Keratinocyte (primary cell): ENCODE results near the gene PPP1R16B. TPM values are rescaled to one million over a fixed set of nuclear protein-coding genes. Genes with fewer than 3 reads are reported as not detected.

Experiments used
- DNase-seq: peaks from one replicate; pipeline ENCODE4 v3.0.0-alpha.2; 2011; ENCODE audit warnings: low read depth, missing footprints, low spot score
- FAIRE-seq: peaks from 2 replicates; lab custom pipeline; 2011; peaks lifted over from hg19 to GRCh38; lab: Jason Lieb, UNC
- H2AFZ ChIP-seq: 2 replicates; pipeline ENCODE4 v1.6.0; 2012; ENCODE audit warnings: low read length, control low read depth, inconsistent platforms; ENCODE audit not compliant: control insufficient read depth
- H3K27ac ChIP-seq: 2 replicates; pipeline ENCODE4 v1.5.1; 2011; ENCODE audit warnings: low read length; ENCODE audit not compliant: control insufficient read depth, insufficient read depth
- H3K27me3 ChIP-seq: 3 replicates; pipeline ENCODE4 v1.6.0; 2011; ENCODE audit warnings: low read length; ENCODE audit not compliant: control insufficient read depth, insufficient read depth; ENCODE audit errors: extremely low read depth
- H3K36me3 ChIP-seq, 2 experiments: 2 replicates in 1 of 2; 3 replicates in 1 of 2; pipeline ENCODE4 v1.5.1; 2011; ENCODE audit warnings: low read length in 2 of 2, mild to moderate bottlenecking in 1 of 2; ENCODE audit not compliant: control insufficient read depth in 2 of 2, insufficient read depth in 2 of 2; ENCODE audit errors: extremely low read depth in 1 of 2
- H3K4me1 ChIP-seq: 3 replicates; pipeline ENCODE4 v1.5.1; 2011; ENCODE audit warnings: low read length; ENCODE audit not compliant: control insufficient read depth, insufficient read depth; ENCODE audit errors: extremely low read depth
- H3K4me2 ChIP-seq: 3 replicates; pipeline ENCODE4 v1.6.0; 2011; ENCODE audit warnings: low read depth, low read length; ENCODE audit not compliant: control insufficient read depth, insufficient read depth; ENCODE audit errors: extremely low read depth
- H3K4me3 ChIP-seq, 3 experiments: fragments of 200-600 bp in 1 of 3; sonication (generic) in 1 of 3; 2 replicates in 2 of 3; 3 replicates in 1 of 3; pipeline ENCODE4 v1.5.1; 2011 to 2016; ENCODE audit warnings: low read length in 3 of 3, mild to moderate bottlenecking in 3 of 3, control low read depth in 2 of 3, inconsistent platforms in 1 of 3, low read depth in 1 of 3, mixed read lengths in 1 of 3, mixed run types in 1 of 3, moderate library complexity in 1 of 3; ENCODE audit not compliant: control insufficient read depth in 2 of 3, insufficient read depth in 2 of 3; ENCODE audit errors: extremely low read depth in 1 of 3
- H3K79me2 ChIP-seq: 2 replicates; pipeline ENCODE4 v1.6.0; 2012; ENCODE audit warnings: low read length; ENCODE audit not compliant: control insufficient read depth, insufficient read depth
- H3K9ac ChIP-seq: 3 replicates; pipeline ENCODE4 v1.6.0; 2011; ENCODE audit warnings: low read length; ENCODE audit not compliant: control insufficient read depth, insufficient read depth; ENCODE audit errors: extremely low read depth
- H3K9me1 ChIP-seq: 3 replicates; pipeline ENCODE4 v1.6.0; 2011; ENCODE audit warnings: low read length; ENCODE audit not compliant: control insufficient read depth, insufficient read depth; ENCODE audit errors: extremely low read depth
- H3K9me3 ChIP-seq: 2 replicates; pipeline ENCODE4 v1.5.1; 2012; ENCODE audit warnings: low read depth, low read length; ENCODE audit not compliant: control insufficient read depth
- H4K20me1 ChIP-seq: 3 replicates; pipeline ENCODE4 v1.6.0; 2011; ENCODE audit warnings: low read length; ENCODE audit not compliant: control insufficient read depth, insufficient read depth; ENCODE audit errors: extremely low read depth
- EZH2 ChIP-seq: IDR thresholded peaks from one replicate; pipeline ENCODE4 v1.6.1; 2012; ENCODE audit warnings: inconsistent platforms, mild to moderate bottlenecking, low read length, moderate library complexity
- dilution Hi-C: fragments of 300-500 bp; cut with MboI; formaldehyde crosslinking; loops from one replicate; pipeline ENCODE4 v1.7.0; 2020; ENCODE audit warnings: low sequenced_read_pairs; ENCODE audit not compliant: extremely low pct_ligation_motif_present
- polyA plus RNA-seq, 5 experiments: library from polyadenylated mRNA; depleted of rRNA in 3 of 5; stranded (reverse) in 3 of 5; stranded (forward) in 1 of 5; unstranded in 1 of 5; fragments of >200 nt; gene quantifications; 1 replicate in 1 of 5; 2 replicates in 3 of 5; 3 replicates in 1 of 5; pipeline versions ENCODE4 v1.2.1 to v1.2.3, GENCODE V29; 2011 to 2012; ENCODE audit warnings: missing spikeins in 2 of 5, low read depth in 1 of 5, low replicate concordance in 1 of 5
- TF ChIP-seq, protein P1 (sequence below), 3 experiments: IDR thresholded peaks in 1 of 3; conservative IDR thresholded peaks in 1 of 3; optimal IDR thresholded peaks in 1 of 3; 2 replicates in 2 of 3; 3 replicates in 1 of 3; pipeline versions ENCODE3 to v1.5.1; 2011; ENCODE audit warnings: low read length in 3 of 3, mild to moderate bottlenecking in 3 of 3, moderate library complexity in 2 of 3, control low read depth in 1 of 3, inconsistent platforms in 1 of 3; ENCODE audit not compliant: insufficient read depth in 2 of 3; ENCODE audit errors: extremely low read depth in 1 of 3

The PPP1R16B gene
- polyA plus RNA-seq, 1 donor (not counting 4 experiments of a cell fraction or from before 2014, with no cell fraction given), result not detected

DNA sequence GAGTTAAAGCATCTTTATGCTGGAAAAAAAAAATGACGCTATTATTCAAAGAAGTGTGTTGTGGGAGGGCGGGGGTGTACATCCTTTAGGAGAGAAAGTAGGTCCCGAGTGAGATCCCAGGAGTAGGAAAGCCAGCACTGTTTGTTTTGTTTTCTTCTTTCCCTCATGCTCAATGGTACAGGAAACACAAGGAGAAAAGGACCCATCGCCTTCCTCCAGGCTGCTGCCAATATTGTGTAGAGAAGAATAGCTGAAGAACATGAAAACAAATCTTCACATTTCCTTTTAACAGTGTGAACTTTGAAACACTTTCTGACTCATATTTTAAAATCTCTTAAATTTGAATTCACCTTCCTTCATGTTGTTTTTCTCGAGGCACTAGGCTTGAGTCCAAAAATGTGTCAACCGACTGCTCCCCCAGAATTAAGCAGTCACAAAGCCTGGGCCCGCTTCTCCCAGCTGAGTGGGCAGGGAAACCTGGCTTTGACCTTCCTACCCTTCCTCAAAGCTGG lies 22.3 kb downstream of the PPP1R16B start:
- DNase-seq (no peak), FAIRE-seq (no peak)
- Histone ChIP-seq H3K79me2 (no peaks in the 10 kb centered on the region), H3K27ac (no peak overlapping the region), H3K4me2 (no peak overlapping the region), H3K27me3 (peaks cover 16% of the 10 kb centered on the region), H3K9me3 (no peaks in the 10 kb centered on the region), H3K36me3 (no peaks in the 10 kb centered on the region), H3K9me1 (no peaks in the 10 kb centered on the region), H3K4me3 (no peak overlapping the region), H2AFZ (no peak overlapping the region), H4K20me1 (no peaks in the 10 kb centered on the region), H3K9ac (no peak overlapping the region), H3K4me1 (no peaks in the 10 kb centered on the region)
- dilution Hi-C loops, result no loop called here
- TF ChIP-seq, protein P1, sequence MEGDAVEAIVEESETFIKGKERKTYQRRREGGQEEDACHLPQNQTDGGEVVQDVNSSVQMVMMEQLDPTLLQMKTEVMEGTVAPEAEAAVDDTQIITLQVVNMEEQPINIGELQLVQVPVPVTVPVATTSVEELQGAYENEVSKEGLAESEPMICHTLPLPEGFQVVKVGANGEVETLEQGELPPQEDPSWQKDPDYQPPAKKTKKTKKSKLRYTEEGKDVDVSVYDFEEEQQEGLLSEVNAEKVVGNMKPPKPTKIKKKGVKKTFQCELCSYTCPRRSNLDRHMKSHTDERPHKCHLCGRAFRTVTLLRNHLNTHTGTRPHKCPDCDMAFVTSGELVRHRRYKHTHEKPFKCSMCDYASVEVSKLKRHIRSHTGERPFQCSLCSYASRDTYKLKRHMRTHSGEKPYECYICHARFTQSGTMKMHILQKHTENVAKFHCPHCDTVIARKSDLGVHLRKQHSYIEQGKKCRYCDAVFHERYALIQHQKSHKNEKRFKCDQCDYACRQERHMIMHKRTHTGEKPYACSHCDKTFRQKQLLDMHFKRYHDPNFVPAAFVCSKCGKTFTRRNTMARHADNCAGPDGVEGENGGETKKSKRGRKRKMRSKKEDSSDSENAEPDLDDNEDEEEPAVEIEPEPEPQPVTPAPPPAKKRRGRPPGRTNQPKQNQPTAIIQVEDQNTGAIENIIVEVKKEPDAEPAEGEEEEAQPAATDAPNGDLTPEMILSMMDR (optimal IDR thresholded peaks at IDR 0.05 in 1 of 3, IDR thresholded peaks at IDR 0.05 in 1 of 3, conservative IDR thresholded peaks at IDR 0.05 in 1 of 3; ENCODE audit: extremely low read depth in 1 of 3, insufficient read depth in 2 of 3, low read length in 3 of 3), result no peak
- no peak for TF ChIP-seq EZH2

DNA sequence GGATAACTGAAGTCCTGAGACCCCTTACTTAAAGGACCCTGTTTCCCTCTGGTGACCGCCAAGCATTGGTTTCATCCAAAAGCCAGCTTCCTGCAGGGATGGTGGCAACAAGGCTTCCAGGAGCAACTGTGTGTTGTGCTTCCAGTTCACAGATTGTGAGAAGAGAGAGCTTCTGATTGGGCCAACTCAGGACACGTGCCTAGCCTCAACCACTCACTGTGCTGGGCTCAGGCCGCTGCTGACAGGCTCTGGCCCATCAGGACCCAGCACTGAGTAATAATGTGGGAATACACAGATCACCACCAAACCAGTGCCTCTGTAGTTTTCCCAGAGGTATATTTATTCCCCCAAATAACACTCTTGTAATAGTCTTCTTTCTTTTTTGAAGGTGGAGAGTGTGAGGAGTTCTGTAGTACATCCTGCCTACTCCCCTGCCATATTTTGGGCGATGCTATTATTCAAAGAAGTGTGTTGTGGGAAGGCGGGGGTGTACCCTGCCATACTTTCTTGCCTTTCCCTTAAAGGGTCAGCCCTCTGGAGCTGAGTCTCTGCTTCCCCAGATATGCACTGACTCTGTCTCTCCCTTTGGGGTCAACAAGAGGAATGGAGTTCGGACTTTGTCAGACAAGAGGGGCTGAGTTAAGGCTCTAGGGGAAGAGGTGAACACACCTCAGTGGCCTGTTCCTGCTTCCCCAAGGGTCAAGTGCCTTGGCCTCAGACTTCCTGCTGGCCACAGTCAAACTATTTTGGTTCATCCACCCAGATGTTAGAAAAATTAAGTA lies 23.2 kb downstream of the PPP1R16B start:
- Histone ChIP-seq H4K20me1 (no peaks in the 10 kb centered on the region), H3K36me3 (no peaks in the 10 kb centered on the region), H3K27ac (no peak overlapping the region), H3K4me1 (no peaks in the 10 kb centered on the region), H3K9me1 (no peaks in the 10 kb centered on the region), H2AFZ (no peak overlapping the region), H3K4me3 (no peak overlapping the region), H3K9ac (no peak overlapping the region), H3K27me3 (peaks cover 16% of the 10 kb centered on the region), H3K9me3 (no peaks in the 10 kb centered on the region), H3K4me2 (no peak overlapping the region), H3K79me2 (no peaks in the 10 kb centered on the region)
- TF ChIP-seq EZH2, result no peak
- TF ChIP-seq, protein P1 (optimal IDR thresholded peaks at IDR 0.05 in 1 of 3, IDR thresholded peaks at IDR 0.05 in 1 of 3, conservative IDR thresholded peaks at IDR 0.05 in 1 of 3; ENCODE audit: extremely low read depth in 1 of 3, insufficient read depth in 2 of 3, low read length in 3 of 3), result no peak
- FAIRE-seq (no peak), DNase-seq (no peak)
- dilution Hi-C loops, result no loop called here
